CMK (cell line): ENCODE measurements around the gene RLF.

Experiments
- DNase-seq: peaks from one replicate; pipeline ENCODE4 v3.0.0-alpha.2; 2010; ENCODE audit warnings: low read depth

RLF gene

DNA sequence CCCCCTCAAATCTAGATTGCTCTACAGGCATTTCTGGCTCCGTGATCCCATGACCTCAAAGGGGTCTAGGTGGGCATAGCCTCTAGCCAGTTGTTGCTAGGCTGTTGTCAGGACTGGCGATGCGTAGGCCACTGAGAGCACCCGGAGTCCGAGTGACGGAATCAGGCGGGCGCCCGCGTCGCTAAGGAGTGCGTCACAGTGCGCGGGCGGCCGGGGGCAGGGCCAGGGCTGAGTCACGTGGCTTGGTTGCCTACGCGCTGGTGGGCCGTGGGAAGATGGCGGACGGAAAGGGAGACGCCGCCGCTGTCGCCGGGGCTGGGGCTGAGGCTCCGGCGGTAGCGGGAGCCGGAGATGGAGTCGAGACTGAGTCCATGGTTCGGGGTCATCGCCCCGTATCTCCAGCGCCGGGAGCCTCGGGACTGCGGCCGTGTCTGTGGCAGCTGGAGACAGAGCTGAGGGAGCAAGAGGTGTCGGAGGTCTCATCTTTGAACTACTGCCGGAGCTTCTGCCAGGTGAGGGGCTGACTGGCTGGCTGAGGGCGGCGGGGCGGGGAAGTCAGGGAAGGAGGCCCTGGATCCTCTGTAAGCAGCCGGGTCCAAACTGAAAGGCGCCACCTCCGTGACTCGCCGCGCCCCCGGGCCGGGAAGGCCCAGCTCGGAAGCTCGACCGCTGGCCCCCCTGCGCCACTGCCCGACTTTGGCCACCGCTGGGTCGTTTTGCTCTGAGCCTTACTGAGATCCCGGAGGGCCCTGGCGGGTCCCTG, at the start of gene RLF:
Gene RLF, plus strand, starts transcription at position 263 of the 763 bp plus-strand sequence. Its CDS starts 13 bp downstream, at position 276.
- peak; percentile 77 for DNase-seq

GRCh38 chr1:40114400-40114799, 46.8 kb upstream of the RLF start:
- no peak for DNase-seq

GRCh38 chr1:40120128-40120527, 41.1 kb upstream of the RLF start:
- no peak for DNase-seq

GRCh38 chr1:40122855-40123254, 38.3 kb upstream of the RLF start:
- peak; percentile 30 for DNase-seq

GRCh38 chr1:40130892-40131291, 30.3 kb upstream of the RLF start:
- DNase-seq = peak; percentile 76

GRCh38 chr1:40132383-40133311, 28.5 kb upstream of the RLF start:
- no peak for DNase-seq

GRCh38 chr1:40133312-40133665, 27.9 kb upstream of the RLF start:
- no peak for DNase-seq

GRCh38 chr1:40133839-40134238, 27.3 kb upstream of the RLF start:
- no peak for DNase-seq

DNA sequence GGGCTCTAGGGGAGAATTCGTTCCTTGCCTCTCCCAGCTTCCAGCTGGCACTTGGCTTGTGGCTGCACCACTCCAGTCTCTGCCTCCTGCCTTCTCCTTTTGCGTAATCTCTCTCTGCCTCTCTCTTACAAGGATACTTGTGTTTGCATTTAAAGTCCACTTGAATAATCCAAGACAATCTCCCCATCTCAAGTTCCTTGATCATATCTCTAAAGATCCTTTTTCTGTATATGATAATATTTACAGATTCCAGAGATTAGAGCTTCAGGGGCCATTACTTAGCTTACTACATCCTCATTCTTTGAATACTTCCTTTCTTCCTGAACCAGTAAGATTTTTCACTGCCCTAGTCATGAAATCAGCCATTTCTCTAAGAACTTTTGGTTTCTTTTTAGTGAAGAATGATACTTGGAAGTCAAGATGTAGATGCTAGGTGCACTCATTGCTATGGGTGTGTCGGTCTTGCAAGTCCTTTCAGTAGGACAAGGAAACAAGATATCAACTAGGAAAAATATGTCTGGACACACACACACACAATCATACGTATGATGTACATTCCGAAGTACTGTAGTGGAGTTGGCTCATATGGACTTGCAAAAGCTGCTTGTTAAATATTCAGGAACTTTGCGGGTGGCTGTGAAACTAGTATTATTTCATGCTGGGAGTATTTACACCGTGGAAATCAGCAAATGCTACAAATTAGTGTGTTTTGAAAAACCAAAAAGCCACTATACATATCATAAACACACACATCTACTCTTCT, 20.8 kb upstream of the RLF start:
- DNase-seq = no peak

GRCh38 chr1:40141878-40142535, 19.2 kb upstream of the RLF start:
- DNase-seq = no peak

- no peak for DNase-seq
These were observed 17.2 kb upstream of the RLF start for GRCh38 chr1:40143891-40144575.

GRCh38 chr1:40151457-40152079, 9.6 kb upstream of the RLF start:
- DNase-seq = no peak

DNA sequence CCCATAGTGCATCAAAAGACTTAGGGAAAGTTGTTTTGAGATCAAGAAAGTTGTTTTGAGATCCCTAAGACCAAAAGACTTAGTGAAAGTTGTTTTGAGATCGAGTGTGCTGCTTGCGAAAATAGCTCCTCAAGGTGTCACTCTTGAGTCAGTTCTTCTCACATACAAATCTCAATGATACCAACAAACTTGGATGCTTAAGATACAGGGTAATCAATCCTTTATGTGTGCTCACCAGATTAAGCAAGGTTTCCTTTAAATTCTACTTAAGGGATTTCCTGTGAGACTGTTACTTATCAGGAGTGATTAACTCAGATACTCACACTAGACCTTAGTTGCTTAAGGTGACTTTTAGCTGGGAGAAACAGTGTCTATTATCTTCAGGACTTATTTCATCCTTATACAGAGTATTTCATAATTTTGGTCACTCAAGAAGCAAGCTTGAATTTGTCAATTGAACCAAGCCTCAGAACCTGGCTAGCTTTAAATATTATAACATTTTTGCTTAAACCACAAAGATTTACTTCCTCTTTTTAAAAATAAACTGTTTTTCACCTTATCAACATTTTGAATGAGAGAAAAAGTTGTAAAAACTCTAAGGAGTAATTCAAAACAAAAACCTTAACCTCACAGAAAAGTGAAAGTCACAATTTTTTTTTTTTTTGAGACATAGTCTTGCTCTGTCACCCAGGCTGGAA, 8.0 kb upstream of the RLF start:
- no peak for DNase-seq

- no peak for DNase-seq
These were observed 6.1 kb upstream of the RLF start for GRCh38 chr1:40155135-40155534.

DNA sequence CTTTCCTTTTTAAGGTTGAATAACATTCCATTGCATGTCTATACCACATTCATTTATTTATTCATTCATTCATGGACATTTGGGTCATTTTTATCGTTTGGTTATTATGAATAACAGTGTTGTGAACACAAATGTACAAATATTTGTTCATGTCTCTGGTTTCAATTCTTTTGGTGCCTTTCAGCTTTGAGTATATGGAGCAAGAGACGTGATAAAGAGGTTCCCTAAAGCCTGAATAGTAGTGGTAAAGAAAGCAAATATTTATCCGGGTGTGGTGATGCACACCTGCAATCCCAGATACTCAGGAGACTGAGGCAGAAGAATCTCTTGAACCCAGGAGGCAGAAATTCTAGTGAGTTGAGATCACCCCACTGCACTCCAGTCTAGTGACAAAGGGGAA, 5.3 kb upstream of the RLF start:
- DNase-seq = no peak

DNA sequence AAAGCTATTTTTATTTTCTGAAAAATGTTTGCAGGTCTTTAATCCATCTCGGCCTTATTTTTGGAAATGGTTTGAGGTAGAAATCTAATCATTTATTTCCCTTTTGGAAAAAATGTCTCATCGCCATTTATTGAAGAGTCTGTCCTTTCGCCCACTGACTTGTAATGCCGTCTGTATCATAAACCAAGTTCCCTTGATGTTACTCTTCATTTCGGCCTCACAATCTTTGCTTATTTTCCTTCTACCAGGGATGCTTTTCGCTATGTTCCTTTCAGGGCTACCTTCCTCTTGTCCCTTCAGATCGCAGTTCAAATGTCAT, 422 bp upstream of the RLF start:
- no peak for DNase-seq

DNA sequence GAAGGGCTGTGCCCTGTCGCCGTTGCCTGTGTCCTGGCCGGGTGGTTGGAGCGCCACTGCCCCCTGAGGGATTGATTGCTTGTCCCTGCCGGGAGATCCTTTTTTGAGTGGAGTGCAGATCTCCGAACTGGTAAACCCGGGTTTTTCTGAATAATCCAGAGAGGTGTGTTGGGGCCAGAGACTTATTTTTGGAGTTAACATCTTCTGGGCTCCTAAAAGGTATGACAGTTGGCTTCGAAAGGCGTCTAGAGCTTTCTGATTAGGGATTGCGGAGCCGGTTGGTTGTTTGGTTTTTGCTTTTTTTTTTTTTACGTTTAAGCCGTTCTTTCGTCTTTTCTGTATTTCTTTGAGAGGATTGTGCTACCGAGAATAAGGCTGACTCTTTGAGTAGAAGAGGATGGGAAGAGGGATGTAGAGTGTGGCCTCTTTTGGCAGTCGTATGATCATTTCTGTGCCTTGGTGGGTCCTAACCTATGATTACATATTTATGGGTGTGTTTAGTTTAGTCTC, 756 bp downstream of the RLF start:
- DNase-seq = no peak

GRCh38 chr1:40162753-40163441, 1.7 kb downstream of the RLF start:
- no peak for DNase-seq

DNA sequence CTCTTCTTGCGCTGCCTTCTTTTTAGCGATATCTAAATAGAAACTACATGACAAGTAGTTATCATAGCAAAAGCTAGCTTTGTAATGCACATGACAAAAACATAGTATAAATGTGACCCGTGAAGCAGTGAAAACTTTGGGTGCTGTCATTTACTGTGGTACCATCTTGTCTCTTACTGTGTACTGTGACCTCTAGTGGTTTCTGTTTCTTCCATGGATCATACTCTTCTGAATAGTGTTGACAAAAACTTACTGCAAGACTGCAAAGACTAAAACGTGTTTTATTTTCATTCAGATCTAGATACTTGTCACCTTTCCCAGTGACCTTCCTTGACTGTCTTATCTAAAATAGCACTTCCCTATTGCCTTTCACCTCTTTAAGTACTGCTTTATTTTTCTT, 6.1 kb downstream of the RLF start:
- DNase-seq = no peak

GRCh38 chr1:40171036-40171435, 9.8 kb downstream of the RLF start:
- DNase-seq = no peak
